NCI-H187 (cell line): ENCODE data around the gene SBK2.
A peak's percentile ranks its signal among the peaks of the same experiment; 100 is the strongest.

Experiments
- DNase-seq, 2 experiments: peaks; one replicate each; lab custom pipeline; 2025; lab: John Stamatoyannopoulos, UW

Gene SBK2

GRCh38 chr19:55486043-55486970 lies 50.6 kb downstream of the SBK2 start:
- DNase-seq = no peak

- DNase-seq = no peak
Measured at GRCh38 chr19:55485439-55486011, 51.4 kb downstream of the SBK2 start.

GRCh38 chr19:55484593-55485438 lies 52.1 kb downstream of the SBK2 start, which contains the start of gene NAT14:
Gene NAT14, plus strand, starts transcription at chr19:55485188. Its CDS starts 521 bp downstream, at chr19:55485709.
- DNase-seq = peak; percentile 36 to 40

- no peak for DNase-seq
Measured at GRCh38 chr19:55483706-55484592, 53.0 kb downstream of the SBK2 start.

GRCh38 chr19:55482967-55483705 lies 53.8 kb downstream of the SBK2 start:
- no peak for DNase-seq

- DNase-seq = no peak
Measured at GRCh38 chr19:55482156-55482961, 54.6 kb downstream of the SBK2 start.

GRCh38 chr19:55481794-55482155 lies 55.2 kb downstream of the SBK2 start:
- no peak for DNase-seq

GRCh38 chr19:55481148-55481793 lies 55.7 kb downstream of the SBK2 start:
- DNase-seq = no peak

- DNase-seq = no peak
Measured at GRCh38 chr19:55479451-55480230, 57.3 kb downstream of the SBK2 start.

GRCh38 chr19:55479045-55479444 lies 57.9 kb downstream of the SBK2 start:
- DNase-seq = no peak
